Fibroblast of pulmonary artery (primary cell): ENCODE results near the gene SURF1.

Experiments
- DNase-seq: peaks from one replicate; pipeline ENCODE4 v3.0.0-alpha.2; 2010; ENCODE audit warnings: low read depth
- H3K4me3 ChIP-seq: replicated peaks from 2 replicates; pipeline ENCODE4 v1.5.1; 2011; ENCODE audit warnings: low read depth, mild to moderate bottlenecking, control low read depth, low read length, moderate library complexity
- TF ChIP-seq, protein P1 (sequence below): IDR thresholded peaks from 2 replicates; pipeline ENCODE4 v1.5.1; 2011; ENCODE audit warnings: mild to moderate bottlenecking, control low read depth, low read length, inconsistent platforms; ENCODE audit errors: missing control alignments

Gene SURF1

DNA sequence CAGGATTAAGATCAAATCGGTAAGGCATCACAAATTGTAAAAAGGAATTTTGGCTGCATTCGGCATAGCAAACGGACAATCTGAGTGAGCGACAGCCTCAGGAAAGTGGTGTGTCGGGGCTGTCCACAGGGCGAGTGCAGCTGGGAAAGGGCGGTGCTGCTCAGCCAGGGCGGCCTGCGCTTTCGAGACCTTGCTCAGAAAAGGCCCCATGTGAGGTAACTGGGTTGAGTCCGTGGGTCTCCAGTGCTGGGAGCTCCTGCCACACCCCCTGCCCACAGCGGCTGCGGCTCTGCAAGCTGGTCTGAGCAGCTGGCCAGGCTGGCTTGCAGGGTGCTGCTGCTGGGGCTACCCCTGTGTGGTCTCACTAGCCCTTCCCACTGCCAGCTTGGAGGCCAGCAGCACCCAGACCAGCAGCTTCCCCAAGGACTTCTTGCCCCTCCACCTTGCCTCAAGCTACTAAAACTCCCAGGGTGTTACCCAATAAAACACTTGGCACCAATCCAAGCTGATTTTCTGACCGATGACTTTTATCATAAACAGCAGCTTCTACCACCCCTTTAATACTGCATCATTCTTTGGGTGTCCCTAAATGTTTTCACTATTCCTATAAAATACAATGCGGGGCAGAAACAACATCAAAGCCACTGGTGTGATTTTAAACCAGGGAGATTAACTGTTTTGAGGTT, 6.2 kb upstream of the SURF1 start:
- DNase-seq: no peak
- TF ChIP-seq, protein P1, sequence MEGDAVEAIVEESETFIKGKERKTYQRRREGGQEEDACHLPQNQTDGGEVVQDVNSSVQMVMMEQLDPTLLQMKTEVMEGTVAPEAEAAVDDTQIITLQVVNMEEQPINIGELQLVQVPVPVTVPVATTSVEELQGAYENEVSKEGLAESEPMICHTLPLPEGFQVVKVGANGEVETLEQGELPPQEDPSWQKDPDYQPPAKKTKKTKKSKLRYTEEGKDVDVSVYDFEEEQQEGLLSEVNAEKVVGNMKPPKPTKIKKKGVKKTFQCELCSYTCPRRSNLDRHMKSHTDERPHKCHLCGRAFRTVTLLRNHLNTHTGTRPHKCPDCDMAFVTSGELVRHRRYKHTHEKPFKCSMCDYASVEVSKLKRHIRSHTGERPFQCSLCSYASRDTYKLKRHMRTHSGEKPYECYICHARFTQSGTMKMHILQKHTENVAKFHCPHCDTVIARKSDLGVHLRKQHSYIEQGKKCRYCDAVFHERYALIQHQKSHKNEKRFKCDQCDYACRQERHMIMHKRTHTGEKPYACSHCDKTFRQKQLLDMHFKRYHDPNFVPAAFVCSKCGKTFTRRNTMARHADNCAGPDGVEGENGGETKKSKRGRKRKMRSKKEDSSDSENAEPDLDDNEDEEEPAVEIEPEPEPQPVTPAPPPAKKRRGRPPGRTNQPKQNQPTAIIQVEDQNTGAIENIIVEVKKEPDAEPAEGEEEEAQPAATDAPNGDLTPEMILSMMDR: no peak
- H3K4me3 ChIP-seq: no peak overlapping the region

GRCh38 chr9:133361507-133362092, 5.3 kb upstream of the SURF1 start:
- no peak for DNase-seq
- H3K4me3 ChIP-seq: no peak overlapping the region
- TF ChIP-seq, protein P1: no peak

GRCh38 chr9:133360400-133361393, 4.4 kb upstream of the SURF1 start:
- DNase-seq: no peak
- no peak overlapping the region for H3K4me3 ChIP-seq
- TF ChIP-seq, protein P1: no peak

DNA sequence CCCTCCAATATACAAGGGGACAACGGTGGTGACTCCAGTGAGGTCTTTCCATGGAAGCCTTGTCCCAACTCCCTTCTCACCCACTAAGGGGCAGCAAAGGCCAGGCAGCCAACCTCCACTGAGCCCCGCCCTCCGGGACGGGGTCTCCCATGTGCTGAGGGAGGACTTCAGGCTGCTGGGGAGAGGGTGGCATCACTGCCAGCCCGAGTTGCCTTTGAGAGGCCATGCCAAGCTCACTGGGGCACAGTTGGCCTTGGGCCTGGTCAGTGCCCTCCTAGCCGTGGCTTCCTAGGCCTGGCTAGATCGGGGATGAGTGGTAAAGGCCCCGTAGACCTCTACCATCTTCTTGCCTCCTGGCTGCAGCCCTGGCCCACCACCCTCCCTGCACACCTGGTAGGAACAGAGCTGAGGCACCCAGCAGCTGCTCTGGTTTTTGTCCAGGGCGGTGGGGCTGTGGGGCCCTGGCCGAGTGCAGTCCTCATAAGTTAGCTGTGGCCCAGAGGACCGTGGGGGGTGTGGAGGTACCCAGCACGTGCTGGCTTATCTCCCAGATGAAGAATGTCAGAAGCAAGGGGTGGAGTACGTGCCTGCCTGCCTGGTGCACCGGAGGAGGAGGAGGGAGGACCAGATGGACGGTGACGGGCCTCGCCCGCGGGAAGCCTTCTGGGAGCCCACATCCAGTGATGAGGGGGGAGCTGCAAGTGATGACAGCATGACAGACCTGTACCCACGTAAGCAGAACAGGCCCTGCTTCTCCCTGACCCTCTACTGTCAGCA, 3.3 kb upstream of the SURF1 start:
- DNase-seq: no peak
- H3K4me3 ChIP-seq: no peak overlapping the region
- TF ChIP-seq, protein P1: peak; percentile 24

DNA sequence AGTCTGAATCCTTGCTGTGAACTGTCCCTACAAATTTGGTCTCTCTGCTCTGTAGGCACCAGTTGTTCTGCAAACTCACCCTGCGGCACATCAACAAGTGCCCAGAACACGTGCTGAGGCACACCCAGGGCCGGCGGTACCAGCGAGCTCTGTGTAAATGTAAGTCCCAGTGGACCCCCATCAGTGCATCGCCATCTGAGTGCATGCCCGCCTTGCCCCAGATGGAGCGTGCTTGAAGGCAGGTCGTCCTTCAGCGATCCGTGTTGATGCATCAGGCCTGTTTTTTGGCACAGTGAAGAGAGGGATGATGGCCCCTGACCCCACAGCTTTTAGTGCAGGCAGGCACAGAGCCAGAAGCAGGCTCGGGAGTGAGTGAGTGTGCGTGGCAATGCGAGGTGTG, 1.4 kb upstream of the SURF1 start:
- TF ChIP-seq, protein P1: no peak
- no peak overlapping the region for H3K4me3 ChIP-seq
- no peak for DNase-seq

DNA sequence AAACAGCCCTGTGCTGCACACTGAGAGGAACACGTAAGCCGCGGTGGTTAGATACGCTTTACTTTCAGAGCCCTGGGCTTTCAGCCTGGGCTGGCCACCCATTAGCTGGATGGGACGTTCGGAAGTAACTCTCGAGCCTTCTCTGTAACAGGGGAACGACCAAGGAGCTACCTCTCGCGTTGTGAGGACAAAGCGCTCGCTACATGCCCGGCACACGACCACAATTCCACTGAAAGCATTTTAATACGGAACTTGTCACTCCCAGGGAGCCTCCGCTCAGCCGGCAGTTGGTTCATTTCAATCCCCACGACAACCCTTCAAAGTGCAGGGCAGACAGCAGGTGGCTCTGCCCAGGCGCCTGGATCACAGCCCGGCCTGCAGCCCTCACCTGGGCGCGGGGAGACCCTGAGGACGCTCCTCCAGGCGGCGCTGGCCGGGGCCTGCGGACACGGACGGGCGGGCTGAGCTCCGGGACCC, 368 bp downstream of the SURF1 start:
- TF ChIP-seq, protein P1: no peak
- DNase-seq: no peak

More for the DNA sequence above, 368 bp downstream of the SURF1 start:
- peak overlapping the region; percentile 83 for H3K4me3 ChIP-seq
